Measurements from ENCODE around the gene NR3C2.

- TF ChIP-seq, protein P1, sequence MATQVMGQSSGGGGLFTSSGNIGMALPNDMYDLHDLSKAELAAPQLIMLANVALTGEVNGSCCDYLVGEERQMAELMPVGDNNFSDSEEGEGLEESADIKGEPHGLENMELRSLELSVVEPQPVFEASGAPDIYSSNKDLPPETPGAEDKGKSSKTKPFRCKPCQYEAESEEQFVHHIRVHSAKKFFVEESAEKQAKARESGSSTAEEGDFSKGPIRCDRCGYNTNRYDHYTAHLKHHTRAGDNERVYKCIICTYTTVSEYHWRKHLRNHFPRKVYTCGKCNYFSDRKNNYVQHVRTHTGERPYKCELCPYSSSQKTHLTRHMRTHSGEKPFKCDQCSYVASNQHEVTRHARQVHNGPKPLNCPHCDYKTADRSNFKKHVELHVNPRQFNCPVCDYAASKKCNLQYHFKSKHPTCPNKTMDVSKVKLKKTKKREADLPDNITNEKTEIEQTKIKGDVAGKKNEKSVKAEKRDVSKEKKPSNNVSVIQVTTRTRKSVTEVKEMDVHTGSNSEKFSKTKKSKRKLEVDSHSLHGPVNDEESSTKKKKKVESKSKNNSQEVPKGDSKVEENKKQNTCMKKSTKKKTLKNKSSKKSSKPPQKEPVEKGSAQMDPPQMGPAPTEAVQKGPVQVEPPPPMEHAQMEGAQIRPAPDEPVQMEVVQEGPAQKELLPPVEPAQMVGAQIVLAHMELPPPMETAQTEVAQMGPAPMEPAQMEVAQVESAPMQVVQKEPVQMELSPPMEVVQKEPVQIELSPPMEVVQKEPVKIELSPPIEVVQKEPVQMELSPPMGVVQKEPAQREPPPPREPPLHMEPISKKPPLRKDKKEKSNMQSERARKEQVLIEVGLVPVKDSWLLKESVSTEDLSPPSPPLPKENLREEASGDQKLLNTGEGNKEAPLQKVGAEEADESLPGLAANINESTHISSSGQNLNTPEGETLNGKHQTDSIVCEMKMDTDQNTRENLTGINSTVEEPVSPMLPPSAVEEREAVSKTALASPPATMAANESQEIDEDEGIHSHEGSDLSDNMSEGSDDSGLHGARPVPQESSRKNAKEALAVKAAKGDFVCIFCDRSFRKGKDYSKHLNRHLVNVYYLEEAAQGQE (IDR thresholded peaks at IDR 0.05; ENCODE audit: unreplicated experiment), result no peak
- no peak for TF ChIP-seq CTCF (conservative IDR thresholded peaks at IDR 0.05; ENCODE audit: low read depth in 2 of 2)
- no peak for TF ChIP-seq CREB1 (CRISPR knock-in tag; IDR thresholded peaks at IDR 0.05; ENCODE audit: low read depth)
- TF ChIP-seq POLR2AphosphoS5 (IDR thresholded peaks at IDR 0.05; ENCODE audit: low read depth), result no peak
- no peak for TF ChIP-seq JUNB (IDR thresholded peaks at IDR 0.05; ENCODE audit: unreplicated experiment)
These were observed 112.1 kb downstream of the NR3C2 start for GRCh38 chr4:148330161-148330560.
